Measurements from ENCODE around the gene CELF5.

Gene CELF5

GRCh38 chr19:3344608-3345598, 120.4 kb downstream of the CELF5 start:
- no peak for DNase-seq (ENCODE audit: low read depth)

- DNase-seq (ENCODE audit: low read depth), result no peak
Measured at GRCh38 chr19:3345850-3346460, 121.5 kb downstream of the CELF5 start.
